OCI-LY3 (cell line): ENCODE measurements around the gene MLEC.

Experiments
- H2AFZ ChIP-seq: fragments of 200-600, 300-600 bp; shearing (Covaris generic); 2 replicates; pipeline ENCODE4 v1.6.0; 2014; ENCODE audit warnings: antibody characterized with exemption, low read depth, low read length
- H3K27ac ChIP-seq: fragments of 200-600, 300-600 bp; sonication (generic); 2 replicates; pipeline ENCODE4 v1.5.1; 2014; ENCODE audit warnings: mild to moderate bottlenecking, low read length, moderate library complexity, mixed read lengths
- H3K27me3 ChIP-seq: fragments of 200-600, 300-600 bp; sonication (generic); 2 replicates; pipeline ENCODE4 v1.6.1; 2014; ENCODE audit warnings: low read depth, low read length, mixed read lengths
- H3K36me3 ChIP-seq: fragments of 200-600, 300-600 bp; sonication (generic); replicated peaks from 2 replicates; pipeline ENCODE3; 2014; ENCODE audit warnings: low read depth, low read length, mixed read lengths
- H3K4me1 ChIP-seq: fragments of 300-600, 200-600 bp; sonication (generic); 2 replicates; pipeline ENCODE4 v1.6.1; 2014; ENCODE audit warnings: low read length, mixed read lengths
- H3K4me2 ChIP-seq: fragments of 200-600, 300-600 bp; sonication (generic); 2 replicates; pipeline ENCODE4 v1.6.1; 2014; ENCODE audit warnings: low read length, mixed read lengths
- H3K4me3 ChIP-seq: fragments of 300-600, 200-600 bp; sonication (generic); 2 replicates; pipeline ENCODE4 v1.5.1; 2014; ENCODE audit warnings: antibody characterized with exemption, mild to moderate bottlenecking, low read length, moderate library complexity
- H3K79me2 ChIP-seq: fragments of 300-600, 200-600 bp; shearing (Covaris generic); 2 replicates; pipeline ENCODE4 v1.6.1; 2014; ENCODE audit warnings: mild to moderate bottlenecking, low read length, mixed read lengths
- H3K9ac ChIP-seq: fragments of 300-600, 200-600 bp; shearing (Covaris generic); 2 replicates; pipeline ENCODE4 v1.6.0; 2014; ENCODE audit warnings: mild to moderate bottlenecking, low read length, moderate library complexity
- H3K9me3 ChIP-seq: fragments of 200-600, 300-600 bp; shearing (Covaris generic); 2 replicates; pipeline ENCODE4 v1.6.1; 2014; ENCODE audit warnings: low read length, mixed read lengths; ENCODE audit not compliant: insufficient read depth
- H4K20me1 ChIP-seq: fragments of 200-600, 300-600 bp; sonication (generic); 2 replicates; pipeline ENCODE4 v1.6.1; 2016; ENCODE audit warnings: low read length, mixed read lengths; ENCODE audit not compliant: insufficient read depth
- CTCF ChIP-seq: fragments of 200-600, 300-600 bp; sonication (generic); IDR thresholded peaks from 2 replicates; pipeline ENCODE4 v1.5.1; 2014; ENCODE audit warnings: antibody characterized with exemption, low read length, low read depth
- EZH2phosphoT487 ChIP-seq: fragments of 200-600 bp; shearing (Covaris generic); IDR thresholded peaks from 2 replicates; pipeline ENCODE4 v1.6.1; 2018; ENCODE audit warnings: antibody characterized with exemption, mixed run types, low read depth

The MLEC gene

GRCh38 chr12:120739031-120739762 is 52.2 kb downstream of the MLEC start:
- no peak overlapping the region for H3K4me2 ChIP-seq
- no peaks in the 10 kb centered on the region for H3K79me2 ChIP-seq
- no peaks in the 10 kb centered on the region for H3K36me3 ChIP-seq
- no peaks in the 10 kb centered on the region for H3K9me3 ChIP-seq
- H4K20me1 ChIP-seq = no peaks in the 10 kb centered on the region
- H2AFZ ChIP-seq = no peak overlapping the region
- no peaks in the 10 kb centered on the region for H3K27me3 ChIP-seq
- TF ChIP-seq CTCF (no peak), EZH2phosphoT487 (no peak)
- H3K27ac ChIP-seq = no peak overlapping the region
- H3K4me3 ChIP-seq = no peak overlapping the region
- no peak overlapping the region for H3K9ac ChIP-seq
- no peaks in the 10 kb centered on the region for H3K4me1 ChIP-seq

GRCh38 chr12:120739821-120740613 is 53.1 kb downstream of the MLEC start:
- H3K27me3 ChIP-seq = no peaks in the 10 kb centered on the region
- no peaks in the 10 kb centered on the region for H3K79me2 ChIP-seq
- H3K4me2 ChIP-seq = no peak overlapping the region
- no peaks in the 10 kb centered on the region for H3K4me1 ChIP-seq
- H3K9ac ChIP-seq = no peak overlapping the region
- no peaks in the 10 kb centered on the region for H4K20me1 ChIP-seq
- H3K36me3 ChIP-seq = no peaks in the 10 kb centered on the region
- no peak overlapping the region for H3K4me3 ChIP-seq
- H3K9me3 ChIP-seq = no peaks in the 10 kb centered on the region
- no peak overlapping the region for H2AFZ ChIP-seq
- no peak for TF ChIP-seq EZH2phosphoT487
- TF ChIP-seq CTCF = no peak
- no peak overlapping the region for H3K27ac ChIP-seq

GRCh38 chr12:120740871-120741270 is 53.9 kb downstream of the MLEC start:
- Histone ChIP-seq H3K27ac (no peak overlapping the region), H3K4me3 (no peak overlapping the region), H3K4me1 (no peaks in the 10 kb centered on the region), H3K9ac (no peak overlapping the region), H3K36me3 (no peaks in the 10 kb centered on the region), H2AFZ (no peak overlapping the region), H3K27me3 (no peaks in the 10 kb centered on the region), H3K9me3 (no peaks in the 10 kb centered on the region), H3K79me2 (no peaks in the 10 kb centered on the region), H4K20me1 (no peaks in the 10 kb centered on the region), H3K4me2 (no peak overlapping the region)
- TF ChIP-seq CTCF = no peak
- TF ChIP-seq EZH2phosphoT487 = no peak

GRCh38 chr12:120741476-120742421 is 54.8 kb downstream of the MLEC start:
- H3K4me2 ChIP-seq = no peak overlapping the region
- no peaks in the 10 kb centered on the region for H3K79me2 ChIP-seq
- no peak overlapping the region for H3K9ac ChIP-seq
- no peaks in the 10 kb centered on the region for H3K4me1 ChIP-seq
- H2AFZ ChIP-seq = no peak overlapping the region
- no peaks in the 10 kb centered on the region for H3K36me3 ChIP-seq
- no peaks in the 10 kb centered on the region for H4K20me1 ChIP-seq
- H3K27me3 ChIP-seq = no peaks in the 10 kb centered on the region
- H3K9me3 ChIP-seq = no peaks in the 10 kb centered on the region
- H3K27ac ChIP-seq = no peak overlapping the region
- H3K4me3 ChIP-seq = no peak overlapping the region
- no peak for TF ChIP-seq EZH2phosphoT487
- TF ChIP-seq CTCF = no peak
